Suprapubic skin (tissue), 4 donors: ENCODE results near the gene RUFY3. TPM values are rescaled to one million over a fixed set of nuclear protein-coding genes. Genes with fewer than 3 reads are reported as not detected.
"Not testable (repeated sequence)": the region's sequence is repeated elsewhere in the genome, so short reads cannot be mapped to it uniquely, and the experiment has no call there.

Experiments used
- DNase-seq, 2 donors: peaks; one replicate each; pipeline ENCODE4 v3.0.0-alpha.2; 2019; ENCODE audit warnings: low spot score in 2 of 2
- H3K27ac ChIP-seq: fragments of 200-600 bp; sonication (generic); one replicate; pipeline ENCODE4 v1.5.1; 2019
- H3K27me3 ChIP-seq: fragments of 200-600 bp; sonication (generic); one replicate; pipeline ENCODE4 v1.5.1; 2019
- H3K36me3 ChIP-seq: fragments of 200-600 bp; sonication (generic); one replicate; pipeline ENCODE4 v1.5.1; 2019
- H3K4me1 ChIP-seq: fragments of 200-600 bp; sonication (generic); one replicate; pipeline ENCODE4 v1.5.1; 2019
- H3K4me3 ChIP-seq: fragments of 200-600 bp; sonication (generic); one replicate; pipeline ENCODE4 v1.5.1; 2019; ENCODE audit warnings: mild to moderate bottlenecking
- H3K9me3 ChIP-seq: fragments of 200-600 bp; sonication (generic); one replicate; pipeline ENCODE4 v1.5.1; 2019
- CTCF ChIP-seq, 2 donors: fragments of 200-600 bp in 1 of 2; fragments of 450-650 bp in 1 of 2; sonication (generic) in 1 of 2; IDR thresholded peaks; one replicate each; pipeline ENCODE4 v1.5.1; 2016 to 2019; ENCODE audit warnings: antibody characterized with exemption in 2 of 2, mild to moderate bottlenecking in 1 of 2, moderate library complexity in 1 of 2
- EP300 ChIP-seq: sonication (generic); formaldehyde crosslinking; IDR thresholded peaks from one replicate; pipeline ENCODE4 v1.6.1; 2017; ENCODE audit warnings: antibody characterized with exemption
- POLR2A ChIP-seq, 2 donors: fragments of 450-650 bp; IDR thresholded peaks; one replicate each; pipeline ENCODE4 v1.6.1; 2017; ENCODE audit warnings: antibody characterized with exemption in 2 of 2, mild to moderate bottlenecking in 2 of 2, moderate library complexity in 2 of 2
- POLR2AphosphoS5 ChIP-seq, 3 donors: sonication (generic); formaldehyde crosslinking; IDR thresholded peaks; one replicate each; pipeline ENCODE4 v1.6.1; 2017; ENCODE audit warnings: antibody characterized with exemption in 3 of 3
- WGBS: methylation state at CpG from one replicate; pipeline ENCODE4 v1.1.5; 2018; 5-methylcytosine and 5-hydroxymethylcytosine counted together
- total RNA-seq, 4 donors: library from RNA; depleted of rRNA; stranded (reverse); fragments of >200 nt; gene quantifications; one replicate each; pipeline ENCODE4 v1.1.0, GENCODE V29; 2016

The RUFY3 gene
- total RNA-seq, 4 donors from 2014 or later: 53.2 to 155 (median 68.1) TPM

GRCh38 chr4:70761276-70761816, 39.6 kb downstream of the RUFY3 start:
- Histone ChIP-seq H3K27me3 (no peaks in the 10 kb centered on the region), H3K27ac (no peak overlapping the region), H3K4me1 (peaks cover 5% of the 10 kb centered on the region), H3K9me3 (no peaks in the 10 kb centered on the region), H3K4me3 (no peak overlapping the region), H3K36me3 (peaks cover 30% of the 10 kb centered on the region)
- TF ChIP-seq POLR2AphosphoS5 (IDR thresholded peaks at IDR 0.05) (no peak), CTCF (IDR thresholded peaks at IDR 0.05) (no peak), EP300 (no peak), POLR2A (IDR thresholded peaks at IDR 0.05) (no peak)
- no peak for DNase-seq
- WGBS: 86% methylated on average over 3 of the region's 3 CpGs

- 95% methylated on average over 1 of the region's 1 CpG for WGBS
Observed at GRCh38 chr4:70765368-70765767, 43.6 kb downstream of the RUFY3 start.

GRCh38 chr4:70768301-70768948, 46.7 kb downstream of the RUFY3 start:
- H3K9me3 ChIP-seq: no peaks in the 10 kb centered on the region
- WGBS: 90% methylated on average over 3 of the region's 3 CpGs
- peaks cover 81% of the 10 kb centered on the region for H3K36me3 ChIP-seq
- no peak overlapping the region for H3K27ac ChIP-seq
- no peak overlapping the region for H3K4me3 ChIP-seq
- TF ChIP-seq EP300 (no peak), POLR2A (IDR thresholded peaks at IDR 0.05) (no peak), POLR2AphosphoS5 (IDR thresholded peaks at IDR 0.05) (no peak), CTCF (IDR thresholded peaks at IDR 0.05) (no peak)
- H3K27me3 ChIP-seq: no peaks in the 10 kb centered on the region
- no peak for DNase-seq
- no peaks in the 10 kb centered on the region for H3K4me1 ChIP-seq

More at GRCh38 chr4:70765368-70765767, 43.6 kb downstream of the RUFY3 start:
- Histone ChIP-seq H3K27ac (no peak overlapping the region), H3K27me3 (no peaks in the 10 kb centered on the region), H3K9me3 (no peaks in the 10 kb centered on the region), H3K4me3 (no peak overlapping the region), H3K36me3 (peaks cover 64% of the 10 kb centered on the region), H3K4me1 (no peaks in the 10 kb centered on the region)
- TF ChIP-seq EP300 (no peak), POLR2A (IDR thresholded peaks at IDR 0.05) (no peak), POLR2AphosphoS5 (IDR thresholded peaks at IDR 0.05) (no peak), CTCF (IDR thresholded peaks at IDR 0.05) (no peak)
- no peak for DNase-seq

GRCh38 chr4:70769396-70769795, 47.6 kb downstream of the RUFY3 start:
- not testable (repeated sequence) for H3K27ac ChIP-seq, H3K4me3 ChIP-seq, H3K9me3 ChIP-seq, H3K4me1 ChIP-seq, H3K27me3 ChIP-seq, DNase-seq
- WGBS: 80% methylated on average over 1 of the region's 1 CpG
- H3K36me3 ChIP-seq: peaks cover 71% of the 10 kb centered on the region

GRCh38 chr4:70772929-70773555, 51.3 kb downstream of the RUFY3 start:
- no peaks in the 10 kb centered on the region for H3K9me3 ChIP-seq
- no peaks in the 10 kb centered on the region for H3K4me1 ChIP-seq
- no peak for DNase-seq
- H3K4me3 ChIP-seq: no peak overlapping the region
- whole genome bisulfite sequencing: 93% methylated on average over 6 of the region's 6 CpGs
- no peak overlapping the region for H3K27ac ChIP-seq
- TF ChIP-seq POLR2A (IDR thresholded peaks at IDR 0.05) (no peak), CTCF (IDR thresholded peaks at IDR 0.05) (no peak), EP300 (no peak), POLR2AphosphoS5 (IDR thresholded peaks at IDR 0.05) (no peak)
- H3K27me3 ChIP-seq: no peaks in the 10 kb centered on the region
- H3K36me3 ChIP-seq: peaks cover 63% of the 10 kb centered on the region
